Measurements from ENCODE around the gene SPRTN.

GRCh38 chr1:231395076-231395997, 57.2 kb downstream of the SPRTN start:
- no peak for TF ChIP-seq CTCF (IDR thresholded peaks at IDR 0.05)
- TF ChIP-seq POLR2A (IDR thresholded peaks at IDR 0.05), result no peak
- peak in 1 of 3 donors; percentile 39 for TF ChIP-seq POLR2AphosphoS5 (IDR thresholded peaks at IDR 0.05)

All from breast epithelium (tissue), 3 donors.